SK-N-MC (cell line): ENCODE results near the gene TSHZ3.
A peak's percentile ranks its signal among the peaks of the same experiment; 100 is the strongest.

Experiments
- DNase-seq: peaks from one replicate; pipeline ENCODE4 v3.0.0-alpha.2; 2011; ENCODE audit warnings: low read depth, low spot score
- H3K27ac ChIP-seq: fragments of 200-600 bp; sonication (generic); 2 replicates; pipeline ENCODE4 v1.5.1; 2016; ENCODE audit warnings: mixed run types
- H3K36me3 ChIP-seq: fragments of 200-600 bp; sonication (generic); 2 replicates; pipeline ENCODE4 v1.6.1; 2017; ENCODE audit warnings: antibody characterized with exemption, low read length, mixed read lengths; ENCODE audit not compliant: insufficient read depth
- H3K4me3 ChIP-seq: fragments of 200-600 bp; sonication (generic); 2 replicates; pipeline ENCODE4 v1.5.1; 2016
- H3K9ac ChIP-seq: fragments of 200-600 bp; sonication (generic); 2 replicates; pipeline ENCODE4 v1.8.0; 2017; ENCODE audit warnings: mixed run types, mixed read lengths; ENCODE audit not compliant: insufficient read length
- H3K9me3 ChIP-seq: fragments of 200-600 bp; sonication (generic); 2 replicates; pipeline ENCODE4 v1.6.1; 2017; ENCODE audit warnings: low read depth, mild to moderate bottlenecking, antibody characterized with exemption, low read length, moderate library complexity, mixed read lengths
- EZH2 ChIP-seq: fragments of 200-600 bp; sonication (generic); IDR thresholded peaks from one replicate; pipeline ENCODE4 v1.6.1; 2017; ENCODE audit warnings: antibody characterized with exemption
- FOXP2 ChIP-seq: optimal IDR thresholded peaks from 2 replicates; pipeline ENCODE3; 2011; ENCODE audit warnings: mild to moderate bottlenecking, moderate library complexity; ENCODE audit not compliant: insufficient read depth; ENCODE audit errors: extremely low read length, control extremely low read depth
- POLR2AphosphoS5 ChIP-seq: IDR thresholded peaks from 2 replicates; pipeline ENCODE4 v1.6.1; 2012; ENCODE audit warnings: mild to moderate bottlenecking, low read depth, low read length, borderline replicate concordance

TSHZ3 gene

GRCh38 chr19:31306006-31306753 is 43.1 kb downstream of the TSHZ3 start:
- peak overlapping the region; percentile 89; the same call in 1 of the 2 replicates for H3K27ac ChIP-seq
- H3K4me3 ChIP-seq: no peak overlapping the region
- DNase-seq: no peak
- peaks cover 83% of the 10 kb centered on the region for H3K36me3 ChIP-seq
- no peak overlapping the region for H3K9ac ChIP-seq
- TF ChIP-seq EZH2: no peak
- H3K9me3 ChIP-seq: no peaks in the 10 kb centered on the region

GRCh38 chr19:31304831-31305312 is 44.4 kb downstream of the TSHZ3 start:
- H3K4me3 ChIP-seq: peak overlapping the region; percentile 46; the same call in 1 of the 2 replicates
- H3K9ac ChIP-seq: no peak overlapping the region
- peak; percentile 90 for DNase-seq
- TF ChIP-seq FOXP2 (no peak), POLR2AphosphoS5 (peak; percentile 64; the same call in 1 of the 2 replicates), EZH2 (no peak)
- no peaks in the 10 kb centered on the region for H3K9me3 ChIP-seq
- peaks cover 84% of the 10 kb centered on the region for H3K36me3 ChIP-seq
- H3K27ac ChIP-seq: peak overlapping the region; percentile 89

GRCh38 chr19:31303262-31303815 is 45.9 kb downstream of the TSHZ3 start:
- no peak for DNase-seq
- peaks cover 84% of the 10 kb centered on the region for H3K36me3 ChIP-seq
- no peak for TF ChIP-seq FOXP2
- TF ChIP-seq POLR2AphosphoS5: no peak
- no peak for TF ChIP-seq EZH2

GRCh38 chr19:31301306-31301980 is 47.8 kb downstream of the TSHZ3 start:
- Histone ChIP-seq H3K9ac (no peak overlapping the region), H3K4me3 (no peak overlapping the region), H3K27ac (no peak overlapping the region), H3K9me3 (no peaks in the 10 kb centered on the region), H3K36me3 (peaks cover 84% of the 10 kb centered on the region)
- DNase-seq: no peak
- TF ChIP-seq EZH2 (no peak), FOXP2 (no peak), POLR2AphosphoS5 (peak; percentile 13; the same call in 1 of the 2 replicates)

More at GRCh38 chr19:31303262-31303815, 45.9 kb downstream of the TSHZ3 start:
- Histone ChIP-seq H3K9me3 (no peaks in the 10 kb centered on the region), H3K27ac (no peak overlapping the region), H3K4me3 (no peak overlapping the region), H3K9ac (no peak overlapping the region)

- no peak overlapping the region for H3K9ac ChIP-seq
- no peak for TF ChIP-seq FOXP2
- TF ChIP-seq POLR2AphosphoS5: no peak
- TF ChIP-seq EZH2: no peak
- no peaks in the 10 kb centered on the region for H3K9me3 ChIP-seq
- peaks cover 87% of the 10 kb centered on the region for H3K36me3 ChIP-seq
- no peak overlapping the region for H3K27ac ChIP-seq
- no peak for DNase-seq
- H3K4me3 ChIP-seq: no peak overlapping the region
These were observed 48.8 kb downstream of the TSHZ3 start for GRCh38 chr19:31300422-31300821.

- no peak overlapping the region for H3K9ac ChIP-seq
- DNase-seq: no peak
- no peaks in the 10 kb centered on the region for H3K9me3 ChIP-seq
- H3K36me3 ChIP-seq: peaks cover 94% of the 10 kb centered on the region
- H3K4me3 ChIP-seq: no peak overlapping the region
- TF ChIP-seq POLR2AphosphoS5: no peak
- no peak for TF ChIP-seq FOXP2
- TF ChIP-seq EZH2: no peak
- H3K27ac ChIP-seq: no peak overlapping the region
These were observed 49.6 kb downstream of the TSHZ3 start for GRCh38 chr19:31299665-31300064.

GRCh38 chr19:31297991-31298390 is 51.2 kb downstream of the TSHZ3 start:
- no peaks in the 10 kb centered on the region for H3K9me3 ChIP-seq
- TF ChIP-seq EZH2 (no peak), FOXP2 (no peak), POLR2AphosphoS5 (no peak)
- no peak overlapping the region for H3K27ac ChIP-seq
- no peak for DNase-seq
- H3K9ac ChIP-seq: no peak overlapping the region
- no peak overlapping the region for H3K4me3 ChIP-seq
- peaks cover 97% of the 10 kb centered on the region for H3K36me3 ChIP-seq

GRCh38 chr19:31296741-31297390 is 52.4 kb downstream of the TSHZ3 start:
- Histone ChIP-seq H3K9ac (no peak overlapping the region), H3K4me3 (no peak overlapping the region), H3K9me3 (no peaks in the 10 kb centered on the region), H3K27ac (no peak overlapping the region), H3K36me3 (peaks cover 97% of the 10 kb centered on the region)
- no peak for TF ChIP-seq FOXP2
- TF ChIP-seq POLR2AphosphoS5: no peak; the same call in 1 of the 2 replicates
- TF ChIP-seq EZH2: no peak
- DNase-seq: no peak
